GM19463 (cell line): ENCODE results near the gene PEPD.

ENCODE experiments used
- ATAC-seq: cut with Tn5 transposase; IDR thresholded peaks from one replicate; pipeline ENCODE4 v1.9.1; 2021; ENCODE audit warnings: mild to moderate bottlenecking, moderate library complexity; ENCODE audit not compliant: unreplicated experiment

Gene PEPD

GRCh38 chr19:33512580-33513137 lies 8.9 kb downstream of the PEPD start:
- no peak for ATAC-seq

GRCh38 chr19:33512021-33512420 lies 9.6 kb downstream of the PEPD start:
- ATAC-seq = no peak

- ATAC-seq = no peak
Observed at GRCh38 chr19:33511346-33511745, 10.2 kb downstream of the PEPD start.

GRCh38 chr19:33510462-33511194 lies 11.0 kb downstream of the PEPD start:
- no peak for ATAC-seq

GRCh38 chr19:33509774-33510173 lies 11.8 kb downstream of the PEPD start:
- ATAC-seq = no peak

GRCh38 chr19:33508941-33509614 lies 12.5 kb downstream of the PEPD start:
- no peak for ATAC-seq

- no peak for ATAC-seq
Observed at GRCh38 chr19:33508431-33508830, 13.2 kb downstream of the PEPD start.

GRCh38 chr19:33508009-33508408 lies 13.6 kb downstream of the PEPD start:
- ATAC-seq = no peak

- ATAC-seq = no peak
Observed at GRCh38 chr19:33507021-33507956, 14.3 kb downstream of the PEPD start.

- no peak for ATAC-seq
Observed at GRCh38 chr19:33506498-33506897, 15.1 kb downstream of the PEPD start.

- ATAC-seq = no peak
Observed at GRCh38 chr19:33505823-33506222, 15.8 kb downstream of the PEPD start.

GRCh38 chr19:33505148-33505547 lies 16.4 kb downstream of the PEPD start:
- ATAC-seq = no peak

- no peak for ATAC-seq
Observed at GRCh38 chr19:33504058-33504444, 17.5 kb downstream of the PEPD start.

GRCh38 chr19:33503433-33504057 lies 18.0 kb downstream of the PEPD start:
- no peak for ATAC-seq

- no peak for ATAC-seq
Observed at GRCh38 chr19:33503030-33503429, 18.6 kb downstream of the PEPD start.

- no peak for ATAC-seq
Observed at GRCh38 chr19:33502521-33502920, 19.1 kb downstream of the PEPD start.

- ATAC-seq = no peak
Observed at GRCh38 chr19:33501693-33502356, 19.8 kb downstream of the PEPD start.

- ATAC-seq = no peak
Observed at GRCh38 chr19:33500991-33501390, 20.6 kb downstream of the PEPD start.

- ATAC-seq = no peak
Observed at GRCh38 chr19:33500586-33500985, 21.0 kb downstream of the PEPD start.
